Fibroblast of villous mesenchyme (primary cell): Measurements from ENCODE around the gene MTREX. TPM values are rescaled to one million over a fixed set of nuclear protein-coding genes. Genes with fewer than 3 reads are reported as not detected.

Experiments used
- DNase-seq: peaks from one replicate; pipeline ENCODE4 v3.0.0-alpha.2; 2010; ENCODE audit warnings: low read depth
- H3K4me3 ChIP-seq: 2 replicates; pipeline ENCODE4 v1.5.1; 2011; ENCODE audit warnings: low read depth, mild to moderate bottlenecking, low read length
- total RNA-seq: library from RNA; depleted of rRNA; stranded (reverse); fragments of >200 nt; gene quantifications from 2 replicates; pipeline ENCODE4 v1.2.3, GENCODE V29; 2012
- TF ChIP-seq, protein P1 (sequence below): IDR thresholded peaks from 2 replicates; pipeline ENCODE4 v1.5.1; 2012; ENCODE audit warnings: low read depth, mild to moderate bottlenecking, low read length; ENCODE audit not compliant: insufficient read depth

MTREX gene
- total RNA-seq, 1 donor = 108 TPM

- DNase-seq = no peak
- H3K4me3 ChIP-seq = no peak overlapping the region
- TF ChIP-seq, protein P1, sequence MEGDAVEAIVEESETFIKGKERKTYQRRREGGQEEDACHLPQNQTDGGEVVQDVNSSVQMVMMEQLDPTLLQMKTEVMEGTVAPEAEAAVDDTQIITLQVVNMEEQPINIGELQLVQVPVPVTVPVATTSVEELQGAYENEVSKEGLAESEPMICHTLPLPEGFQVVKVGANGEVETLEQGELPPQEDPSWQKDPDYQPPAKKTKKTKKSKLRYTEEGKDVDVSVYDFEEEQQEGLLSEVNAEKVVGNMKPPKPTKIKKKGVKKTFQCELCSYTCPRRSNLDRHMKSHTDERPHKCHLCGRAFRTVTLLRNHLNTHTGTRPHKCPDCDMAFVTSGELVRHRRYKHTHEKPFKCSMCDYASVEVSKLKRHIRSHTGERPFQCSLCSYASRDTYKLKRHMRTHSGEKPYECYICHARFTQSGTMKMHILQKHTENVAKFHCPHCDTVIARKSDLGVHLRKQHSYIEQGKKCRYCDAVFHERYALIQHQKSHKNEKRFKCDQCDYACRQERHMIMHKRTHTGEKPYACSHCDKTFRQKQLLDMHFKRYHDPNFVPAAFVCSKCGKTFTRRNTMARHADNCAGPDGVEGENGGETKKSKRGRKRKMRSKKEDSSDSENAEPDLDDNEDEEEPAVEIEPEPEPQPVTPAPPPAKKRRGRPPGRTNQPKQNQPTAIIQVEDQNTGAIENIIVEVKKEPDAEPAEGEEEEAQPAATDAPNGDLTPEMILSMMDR = no peak
Observed at GRCh38 chr5:55469839-55470238, 162.1 kb downstream of the MTREX start.

- H3K4me3 ChIP-seq = no peak overlapping the region
- DNase-seq = no peak
- TF ChIP-seq, protein P1 = no peak
Observed at GRCh38 chr5:55470282-55470681, 162.5 kb downstream of the MTREX start.

GRCh38 chr5:55471468-55471867, 163.7 kb downstream of the MTREX start:
- no peak overlapping the region for H3K4me3 ChIP-seq
- TF ChIP-seq, protein P1 = no peak
- no peak for DNase-seq

DNA sequence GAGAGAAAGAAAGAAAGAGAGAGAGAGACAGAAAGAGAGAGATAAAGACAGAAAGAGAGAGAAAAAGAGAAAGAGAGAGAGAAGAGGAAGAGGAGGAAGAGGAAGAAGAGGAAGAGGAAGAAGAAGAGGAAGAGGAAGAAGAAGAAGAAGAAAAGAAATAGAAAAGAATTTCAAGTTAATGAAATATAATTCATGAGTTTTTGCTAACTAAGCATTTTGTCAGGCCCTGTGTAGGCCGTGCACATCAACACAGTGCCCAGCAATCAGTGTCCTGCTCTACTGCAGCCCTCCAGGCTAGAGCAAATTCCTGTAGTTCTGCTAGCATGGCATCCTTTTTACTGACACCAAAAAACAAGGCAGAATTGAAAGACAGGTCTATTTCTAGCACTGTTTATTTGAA, 164.9 kb downstream of the MTREX start:
- DNase-seq = no peak
- TF ChIP-seq, protein P1 = no peak
- no peak overlapping the region for H3K4me3 ChIP-seq

Other genes starting within 250 kb of the MTREX start
- not detected in 2 replicates for gene GZMA, start 205.3 kb upstream of the MTREX start, total RNA-seq
- gene GPX8, start 147.8 kb upstream of the MTREX start, total RNA-seq = 133 and 182 TPM in 2 replicates
- not detected in 2 replicates for gene CDC20B, start 134.8 kb upstream of the MTREX start, total RNA-seq
- gene MCIDAS, start 80.7 kb upstream of the MTREX start, total RNA-seq = not detected in 2 replicates
- gene CCNO, start 74.4 kb upstream of the MTREX start, total RNA-seq = 0.32 TPM in 1 of 2 replicates, not detected in the other
- gene DHX29, start 295 bp upstream of the MTREX start, total RNA-seq = 36.1 and 43.6 TPM in 2 replicates
- gene PLPP1, start 227.0 kb downstream of the MTREX start, total RNA-seq = 97.6 and 201 TPM in 2 replicates